ENCODE results near the gene FAM227A. TPM values are rescaled to one million over a fixed set of nuclear protein-coding genes. Genes with fewer than 3 reads are reported as not detected.

The FAM227A gene
- total RNA-seq, 1 experiment from 2014 or later: 14.4 TPM

- peak within 1 kb of the TSS; percentile 99 for H3K4me3 ChIP-seq (ENCODE audit: low read length)
Measured at GRCh38 chr22:38681582-38682335, 25.6 kb upstream of the FAM227A start, which contains the start of gene TOMM22. TSS of gene TOMM22 (plus strand) at chr22:38681957. CDS start at chr22:38681979, 22 bp downstream.

GRCh38 chr22:38675833-38676232, 19.6 kb upstream of the FAM227A start:
- Histone ChIP-seq H3K9me2 (replicated peaks; ENCODE audit: insufficient read depth, low read length) (no peaks in the 10 kb centered on the region), H3K79me2 (ENCODE audit: low read length) (peaks cover 5% of the 10 kb centered on the region; the same call in 1 of the 2 replicates), H3K36me3 (ENCODE audit: insufficient read depth, low read length) (peaks cover 8% of the 10 kb centered on the region), H3K9ac (ENCODE audit: low read length) (no peak overlapping the region), H3K4me3 (ENCODE audit: low read length) (no peak overlapping the region), H2AFZ (ENCODE audit: low read length) (no peak overlapping the region), H3K27me3 (ENCODE audit: low read length) (no peaks in the 10 kb centered on the region), H3K4me2 (ENCODE audit: low read depth, low read length, poor library complexity, severe bottlenecking) (no peak overlapping the region), H3K4me1 (ENCODE audit: low read length) (peaks cover 2% of the 10 kb centered on the region), H3K27ac (ENCODE audit: low read length) (no peak overlapping the region), H3K9me3 (ENCODE audit: low read length) (no peaks in the 10 kb centered on the region), H4K20me1 (ENCODE audit: insufficient read depth, low read depth, low read length) (no peaks in the 10 kb centered on the region)
- no peak for DNase-seq

More at GRCh38 chr22:38681582-38682335, 25.6 kb upstream of the FAM227A start, which contains the start of gene TOMM22:
- peaks cover 32% of the 10 kb centered on the region for H3K79me2 ChIP-seq (ENCODE audit: low read length)
- H3K4me2 ChIP-seq (ENCODE audit: low read depth, low read length, poor library complexity, severe bottlenecking): peak within 1 kb of the TSS; percentile 90
- peaks cover 13% of the 10 kb centered on the region; the same call in 1 of the 2 replicates for H4K20me1 ChIP-seq (ENCODE audit: insufficient read depth, low read depth, low read length)
- H3K27me3 ChIP-seq (ENCODE audit: low read length): no peaks in the 10 kb centered on the region
- peak within 1 kb of the TSS; percentile 92 for H3K9ac ChIP-seq (ENCODE audit: low read length)
- no peaks in the 10 kb centered on the region for H3K9me3 ChIP-seq (ENCODE audit: low read length)
- peak within 1 kb of the TSS; percentile 28; the same call in 1 of the 2 replicates for H3K27ac ChIP-seq (ENCODE audit: low read length)
- DNase-seq: peak; percentile 95
- peaks cover 19% of the 10 kb centered on the region for H3K4me1 ChIP-seq (ENCODE audit: low read length)
- peak within 1 kb of the TSS; percentile 91 for H2AFZ ChIP-seq (ENCODE audit: low read length)
- no peaks in the 10 kb centered on the region for H3K9me2 ChIP-seq (replicated peaks; ENCODE audit: insufficient read depth, low read length)
- peaks cover 33% of the 10 kb centered on the region for H3K36me3 ChIP-seq (ENCODE audit: insufficient read depth, low read length)

GRCh38 chr22:38674888-38675287, 18.7 kb upstream of the FAM227A start:
- Histone ChIP-seq H3K4me1 (ENCODE audit: low read length) (no peaks in the 10 kb centered on the region), H3K27ac (ENCODE audit: low read length) (no peak overlapping the region), H2AFZ (ENCODE audit: low read length) (no peak overlapping the region), H3K79me2 (ENCODE audit: low read length) (no peaks in the 10 kb centered on the region), H3K9me3 (ENCODE audit: low read length) (no peaks in the 10 kb centered on the region), H3K9me2 (replicated peaks; ENCODE audit: insufficient read depth, low read length) (no peaks in the 10 kb centered on the region), H3K4me2 (ENCODE audit: low read depth, low read length, poor library complexity, severe bottlenecking) (no peak overlapping the region), H3K4me3 (ENCODE audit: low read length) (no peak overlapping the region), H4K20me1 (ENCODE audit: insufficient read depth, low read depth, low read length) (no peaks in the 10 kb centered on the region), H3K36me3 (ENCODE audit: insufficient read depth, low read length) (peaks cover 13% of the 10 kb centered on the region), H3K27me3 (ENCODE audit: low read length) (no peaks in the 10 kb centered on the region), H3K9ac (ENCODE audit: low read length) (no peak overlapping the region)
- DNase-seq: no peak

- Histone ChIP-seq H3K79me2 (ENCODE audit: low read length) (peaks cover 35% of the 10 kb centered on the region), H3K4me1 (ENCODE audit: low read length) (peaks cover 13% of the 10 kb centered on the region), H3K9me2 (replicated peaks; ENCODE audit: insufficient read depth, low read length) (no peaks in the 10 kb centered on the region), H3K9me3 (ENCODE audit: low read length) (no peaks in the 10 kb centered on the region), H3K36me3 (ENCODE audit: insufficient read depth, low read length) (no peaks in the 10 kb centered on the region), H3K27ac (ENCODE audit: low read length) (peak overlapping the region; percentile 79), H2AFZ (ENCODE audit: low read length) (peak overlapping the region; percentile 94), H3K4me2 (ENCODE audit: low read depth, low read length, poor library complexity, severe bottlenecking) (peak overlapping the region; percentile 90), H4K20me1 (ENCODE audit: insufficient read depth, low read depth, low read length) (no peaks in the 10 kb centered on the region), H3K27me3 (ENCODE audit: low read length) (no peaks in the 10 kb centered on the region), H3K4me3 (ENCODE audit: low read length) (peak overlapping the region; percentile 83), H3K9ac (ENCODE audit: low read length) (peak overlapping the region; percentile 91)
- peak; percentile 83 for DNase-seq
Measured at GRCh38 chr22:38657045-38657909, 1.1 kb upstream of the FAM227A start.

- Histone ChIP-seq H3K4me3 (ENCODE audit: low read length) (peak overlapping the region; percentile 83), H2AFZ (ENCODE audit: low read length) (peak overlapping the region; percentile 94), H4K20me1 (ENCODE audit: insufficient read depth, low read depth, low read length) (no peaks in the 10 kb centered on the region), H3K9me2 (replicated peaks; ENCODE audit: insufficient read depth, low read length) (no peaks in the 10 kb centered on the region), H3K27me3 (ENCODE audit: low read length) (no peaks in the 10 kb centered on the region), H3K36me3 (ENCODE audit: insufficient read depth, low read length) (no peaks in the 10 kb centered on the region), H3K9ac (ENCODE audit: low read length) (peak overlapping the region; percentile 91), H3K9me3 (ENCODE audit: low read length) (no peaks in the 10 kb centered on the region), H3K27ac (ENCODE audit: low read length) (peak overlapping the region; percentile 79; the same call in 1 of the 2 replicates), H3K79me2 (ENCODE audit: low read length) (peaks cover 31% of the 10 kb centered on the region), H3K4me1 (ENCODE audit: low read length) (peaks cover 13% of the 10 kb centered on the region), H3K4me2 (ENCODE audit: low read depth, low read length, poor library complexity, severe bottlenecking) (peak overlapping the region; percentile 90)
- peak; percentile 57 for DNase-seq
Measured at GRCh38 chr22:38655519-38656255, 505 bp downstream of the FAM227A start.

GRCh38 chr22:38653741-38654140, 2.5 kb downstream of the FAM227A start:
- Histone ChIP-seq H3K4me1 (ENCODE audit: low read length) (peaks cover 13% of the 10 kb centered on the region), H3K27me3 (ENCODE audit: low read length) (no peaks in the 10 kb centered on the region), H2AFZ (ENCODE audit: low read length) (no peak overlapping the region), H3K27ac (ENCODE audit: low read length) (no peak overlapping the region), H4K20me1 (ENCODE audit: insufficient read depth, low read depth, low read length) (no peaks in the 10 kb centered on the region), H3K79me2 (ENCODE audit: low read length) (peaks cover 26% of the 10 kb centered on the region), H3K9me2 (replicated peaks; ENCODE audit: insufficient read depth, low read length) (no peaks in the 10 kb centered on the region), H3K4me2 (ENCODE audit: low read depth, low read length, poor library complexity, severe bottlenecking) (no peak overlapping the region), H3K36me3 (ENCODE audit: insufficient read depth, low read length) (no peaks in the 10 kb centered on the region), H3K9ac (ENCODE audit: low read length) (no peak overlapping the region), H3K4me3 (ENCODE audit: low read length) (no peak overlapping the region), H3K9me3 (ENCODE audit: low read length) (no peaks in the 10 kb centered on the region)
- no peak for DNase-seq

GRCh38 chr22:38652859-38653258, 3.3 kb downstream of the FAM227A start:
- H4K20me1 ChIP-seq (ENCODE audit: insufficient read depth, low read depth, low read length): no peaks in the 10 kb centered on the region
- H3K4me1 ChIP-seq (ENCODE audit: low read length): peaks cover 11% of the 10 kb centered on the region
- no peak overlapping the region for H3K4me2 ChIP-seq (ENCODE audit: low read depth, low read length, poor library complexity, severe bottlenecking)
- H3K79me2 ChIP-seq (ENCODE audit: low read length): peaks cover 19% of the 10 kb centered on the region
- peak; percentile 56 for DNase-seq
- no peaks in the 10 kb centered on the region for H3K36me3 ChIP-seq (ENCODE audit: insufficient read depth, low read length)
- H3K9ac ChIP-seq (ENCODE audit: low read length): no peak overlapping the region
- H3K9me3 ChIP-seq (ENCODE audit: low read length): no peaks in the 10 kb centered on the region
- H3K27ac ChIP-seq (ENCODE audit: low read length): no peak overlapping the region
- no peaks in the 10 kb centered on the region for H3K9me2 ChIP-seq (replicated peaks; ENCODE audit: insufficient read depth, low read length)
- no peak overlapping the region for H3K4me3 ChIP-seq (ENCODE audit: low read length)
- H2AFZ ChIP-seq (ENCODE audit: low read length): no peak overlapping the region
- H3K27me3 ChIP-seq (ENCODE audit: low read length): no peaks in the 10 kb centered on the region

Data from Karpas-422 (cell line).